Small intestine (tissue), 7 donors: ENCODE data around the gene FHIP2A. TPM values are rescaled to one million over a fixed set of nuclear protein-coding genes. Genes with fewer than 3 reads are reported as not detected.

Experiments
- DNase-seq, 2 donors: peaks; one replicate each; pipeline versions ENCODE4 v3.0.0 to v3.0.0-alpha.2; 2013
- FAIRE-seq: peaks from 2 replicates; lab custom pipeline; 2012; peaks lifted over from hg19 to GRCh38; lab: Jason Lieb, UNC
- H3K27ac ChIP-seq, 3 donors: one replicate each; pipeline ENCODE4 v1.5.1; 2013; ENCODE audit warnings: low read length in 2 of 3, mild to moderate bottlenecking in 2 of 3, control low read depth in 1 of 3, inconsistent platforms in 1 of 3, low read depth in 1 of 3, moderate library complexity in 1 of 3
- H3K27me3 ChIP-seq, 3 donors: one replicate each; pipeline ENCODE4 v1.6.1; 2013; ENCODE audit warnings: low read length in 3 of 3, inconsistent platforms in 1 of 3; ENCODE audit not compliant: control insufficient read depth in 3 of 3, insufficient read depth in 3 of 3
- H3K36me3 ChIP-seq, 3 donors: one replicate each; pipeline ENCODE4 v1.6.1; 2013; ENCODE audit warnings: low read length in 3 of 3, inconsistent platforms in 1 of 3, low read depth in 1 of 3, mild to moderate bottlenecking in 1 of 3, moderate library complexity in 1 of 3; ENCODE audit not compliant: control insufficient read depth in 3 of 3, insufficient read depth in 2 of 3
- H3K4me1 ChIP-seq, 3 donors: one replicate each; pipeline ENCODE4 v1.6.1; 2013; ENCODE audit warnings: low read length in 2 of 3, inconsistent platforms in 1 of 3, low read depth in 1 of 3, mild to moderate bottlenecking in 1 of 3, moderate library complexity in 1 of 3; ENCODE audit not compliant: control insufficient read depth in 3 of 3, insufficient read depth in 2 of 3
- H3K4me3 ChIP-seq, 3 donors: one replicate each; pipeline ENCODE4 v1.5.1; 2013; ENCODE audit warnings: low read length in 3 of 3, control low read depth in 1 of 3, inconsistent platforms in 1 of 3, low read depth in 1 of 3, mild to moderate bottlenecking in 1 of 3, moderate library complexity in 1 of 3
- H3K9me3 ChIP-seq, 2 donors: one replicate each; pipeline ENCODE4 v1.6.1; 2013; ENCODE audit warnings: low read depth in 1 of 2, low read length in 1 of 2; ENCODE audit not compliant: control insufficient read depth in 2 of 2, insufficient read depth in 1 of 2
- WGBS, 3 donors: extraction: QIAGEN DNeasy Blood & Tissue Kit; methylation state at CpG; one replicate each; pipeline ENCODE4 v1.1.7; 2013; 5-methylcytosine and 5-hydroxymethylcytosine counted together
- polyA plus RNA-seq, 4 donors: library from polyadenylated mRNA; stranded (reverse) in 3 of 4; unstranded in 1 of 4; fragments of 200-250 nt in 3 of 4; fragments of 120-200 nt in 1 of 4; gene quantifications; one replicate each; pipeline versions ENCODE4 v1.2.1 to v1.2.3, GENCODE V29; 2013
- donor health status: healthy with polysubstance abuse.
- donor health status: control.
- donor health status: control.
- donor health status: Bipolar disorder and iron deficiency.
- donor health status: healthy.

The FHIP2A gene
- polyA plus RNA-seq, 4 donors, result 4.9 to 14.1 (median 9.6) TPM

DNA sequence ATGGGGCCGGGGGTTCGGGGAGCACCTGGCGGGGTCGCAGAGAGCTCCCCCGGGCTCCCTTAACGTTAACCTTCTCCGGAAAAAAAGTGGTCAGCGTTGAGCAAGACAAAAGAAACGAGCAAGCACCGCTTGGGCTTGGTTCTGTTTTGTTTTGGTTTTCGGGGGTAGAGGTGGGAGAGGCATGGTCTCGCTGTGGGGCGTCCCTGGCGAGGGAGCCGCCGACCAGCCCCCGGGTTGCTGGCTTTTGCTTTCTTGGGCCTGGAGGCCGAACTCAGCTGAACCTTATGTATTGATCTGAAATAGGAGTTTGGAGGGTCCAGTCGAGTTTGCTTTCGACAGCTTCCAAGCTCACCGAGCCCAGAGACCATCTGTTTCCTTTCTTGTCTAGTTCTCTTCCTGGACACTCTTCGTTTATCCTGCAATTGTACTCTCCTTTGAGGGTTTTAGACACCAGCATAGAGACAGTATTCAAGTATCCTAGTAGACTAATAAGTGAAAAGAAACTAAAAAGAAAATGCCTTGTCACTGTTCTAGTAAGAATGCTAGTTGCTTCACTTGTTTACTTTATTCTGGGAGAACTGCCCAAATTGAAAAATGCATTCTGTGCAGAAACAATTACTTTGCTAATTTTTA is 980 bp downstream of the FHIP2A start:
- DNase-seq, result peak; percentile 48 to 71
- Histone ChIP-seq H3K4me3 (peak overlapping the region; percentile 72 to 97 (median 94)), H3K4me1 (peaks cover 0 to 13% (median 7%) of the 10 kb centered on the region in 3 donors), H3K27ac (peak overlapping the region; percentile 74 to 98 (median 97)), H3K36me3 (peaks cover 0 to 3% (median 0%) of the 10 kb centered on the region in 3 donors), H3K9me3 (no peaks in the 10 kb centered on the region), H3K27me3 (peaks cover 0 to 2% (median 0%) of the 10 kb centered on the region in 3 donors)
- no peak for FAIRE-seq
- WGBS, 3 donors, result 1% methylated on average over 22 of the region's 22 CpGs

DNA sequence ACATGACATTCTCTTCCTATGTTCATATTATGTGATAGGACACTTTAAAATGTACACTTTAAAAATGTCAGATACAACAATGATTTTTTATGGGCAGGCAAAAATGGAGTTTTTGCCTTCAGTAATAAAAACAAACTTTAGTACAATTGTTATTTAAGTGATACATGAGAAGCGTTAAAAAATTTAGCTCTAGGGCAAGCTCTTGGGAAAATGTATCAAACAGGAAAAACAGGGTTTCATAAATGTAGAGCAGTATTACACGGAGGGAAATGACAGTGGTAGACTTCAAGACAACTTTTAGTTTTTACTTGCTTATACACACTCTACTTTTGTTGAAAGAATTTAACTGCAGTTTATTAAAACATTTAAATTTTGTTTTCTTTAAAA is 1.5 kb downstream of the FHIP2A start:
- DNase-seq, result no peak
- H3K36me3 ChIP-seq, result peaks cover 0 to 3% (median 0%) of the 10 kb centered on the region in 3 donors
- no peaks in the 10 kb centered on the region for H3K9me3 ChIP-seq
- FAIRE-seq, result no peak
- peak overlapping the region in 1 of 3 donors; percentile 74 for H3K27ac ChIP-seq
- peaks cover 0 to 13% (median 7%) of the 10 kb centered on the region in 3 donors for H3K4me1 ChIP-seq
- peaks cover 0 to 2% (median 0%) of the 10 kb centered on the region in 3 donors for H3K27me3 ChIP-seq
- peak overlapping the region in 2 of 3 donors; percentile 72 to 97 for H3K4me3 ChIP-seq
- WGBS, 3 donors, result 1 to 4% (median 2%) methylated on average over 2 of the region's 2 CpGs

DNA sequence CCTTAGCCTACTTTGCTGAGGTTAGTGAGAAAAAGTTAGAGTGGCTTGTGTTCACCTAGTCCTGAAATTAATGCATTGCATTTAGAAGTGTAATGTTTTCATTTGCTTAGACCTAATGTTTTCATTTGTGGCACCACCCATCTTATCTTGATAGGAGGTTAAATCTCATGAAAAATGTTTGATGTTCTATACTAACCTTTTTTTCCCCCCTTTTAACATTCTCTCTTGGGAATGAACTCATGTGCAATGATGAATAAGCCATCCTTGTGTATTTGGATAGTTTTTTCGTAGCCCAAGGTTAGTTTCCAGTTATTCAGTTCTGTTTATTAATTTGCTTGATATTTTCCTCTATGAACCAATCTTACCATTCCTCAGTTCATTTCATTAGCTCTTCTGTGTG is 2.8 kb downstream of the FHIP2A start:
- no peak for FAIRE-seq
- Histone ChIP-seq H3K9me3 (no peaks in the 10 kb centered on the region), H3K4me1 (peaks cover 0 to 19% (median 8%) of the 10 kb centered on the region in 3 donors), H3K4me3 (no peak overlapping the region), H3K27ac (no peak overlapping the region), H3K36me3 (peaks cover 0 to 3% (median 0%) of the 10 kb centered on the region in 3 donors), H3K27me3 (no peaks in the 10 kb centered on the region)
- WGBS, 3 donors, result 70 to 82% (median 71%) methylated on average over 1 of the region's 1 CpG
- DNase-seq, result no peak

DNA sequence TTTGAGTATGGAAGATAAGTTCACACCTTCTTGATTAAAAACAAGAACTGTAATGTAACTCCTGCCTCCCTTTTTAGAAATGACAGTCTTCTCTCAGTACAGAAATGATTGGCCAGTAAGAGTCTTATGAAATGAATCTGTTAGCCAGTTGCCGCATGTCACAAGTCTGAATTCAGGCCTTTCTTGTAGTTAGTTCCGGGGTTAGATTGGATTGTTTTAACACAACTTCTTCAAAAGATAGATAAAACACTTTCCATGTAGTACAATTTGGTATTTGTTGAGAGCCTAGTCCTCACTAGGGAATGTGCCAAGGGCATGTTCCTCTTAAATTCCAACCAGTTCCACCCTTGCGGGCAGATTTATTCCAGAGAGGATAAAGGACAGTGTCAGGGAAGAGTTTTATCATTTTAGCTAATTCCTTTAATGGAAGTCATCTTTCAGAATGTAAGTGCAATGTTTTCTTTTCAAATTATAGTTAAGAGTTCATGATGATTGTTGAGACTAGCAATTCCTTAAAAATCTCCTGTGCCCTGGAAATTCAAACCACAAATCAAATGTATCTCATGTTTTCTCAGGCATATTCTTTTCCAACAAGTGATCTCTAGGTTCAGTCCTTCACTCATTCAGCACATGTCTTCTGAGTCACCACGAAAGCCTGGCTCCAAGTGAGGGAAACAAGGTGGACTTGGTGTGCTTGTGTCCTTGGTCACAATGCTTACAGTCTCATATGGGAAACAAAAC is 4.1 kb downstream of the FHIP2A start:
- no peaks in the 10 kb centered on the region for H3K9me3 ChIP-seq
- H3K27ac ChIP-seq, result no peak overlapping the region
- peak in 1 of 2 donors; percentile 44 for DNase-seq
- no peaks in the 10 kb centered on the region for H3K27me3 ChIP-seq
- H3K4me3 ChIP-seq, result no peak overlapping the region
- peaks cover 0 to 6% (median 0%) of the 10 kb centered on the region in 3 donors for H3K36me3 ChIP-seq
- no peak for FAIRE-seq
- WGBS, 3 donors, result 75 to 85% (median 85%) methylated on average over 4 of the region's 4 CpGs
- peaks cover 0 to 21% (median 11%) of the 10 kb centered on the region in 3 donors for H3K4me1 ChIP-seq

DNA sequence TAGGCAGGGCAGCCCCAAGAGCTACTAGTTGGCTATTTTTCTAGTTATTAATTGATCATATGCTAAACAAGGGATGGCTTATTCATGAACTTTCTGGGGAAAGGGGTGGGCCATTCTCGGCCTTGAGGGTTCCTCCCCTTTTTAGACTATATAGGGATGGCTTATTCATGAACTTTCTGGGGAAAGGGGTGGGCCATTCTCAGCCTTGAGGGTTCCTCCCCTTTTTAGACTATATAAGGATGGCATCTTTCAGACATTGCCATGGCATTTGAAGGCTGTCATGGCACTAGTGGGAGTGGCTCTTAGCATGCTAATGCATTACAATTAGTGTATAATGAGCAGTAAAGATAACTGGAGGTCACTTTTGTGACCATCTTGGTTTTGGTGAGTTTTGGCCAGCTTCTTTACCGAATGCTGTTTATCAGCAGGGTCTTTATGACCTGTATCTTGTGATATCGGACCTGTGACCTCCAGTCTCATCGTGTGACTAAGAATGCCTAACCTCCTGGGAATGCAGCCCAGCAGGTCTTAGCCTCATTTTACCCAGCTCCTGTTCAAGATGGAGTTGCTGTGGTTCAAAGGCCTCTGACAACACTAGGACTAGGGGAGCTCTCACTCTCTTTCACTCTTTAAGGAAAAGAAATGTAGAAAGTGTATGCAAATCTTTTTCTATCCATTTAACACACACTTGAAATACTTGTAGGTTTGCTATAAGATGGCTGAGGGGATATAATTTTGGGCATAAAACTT is 7.8 kb downstream of the FHIP2A start:
- H3K27ac ChIP-seq, result peak overlapping the region; percentile 18 to 61 (median 55)
- H3K4me1 ChIP-seq, result peaks cover 0 to 14% (median 8%) of the 10 kb centered on the region in 3 donors
- H3K27me3 ChIP-seq, result no peaks in the 10 kb centered on the region
- 34 to 80% (median 55%) methylated on average over 4 of the region's 4 CpGs for WGBS, 3 donors
- no peak for FAIRE-seq
- no peaks in the 10 kb centered on the region for H3K9me3 ChIP-seq
- peak; percentile 7 to 65 for DNase-seq
- peaks cover 0 to 10% (median 4%) of the 10 kb centered on the region in 3 donors for H3K36me3 ChIP-seq
- H3K4me3 ChIP-seq, result no peak overlapping the region

DNA sequence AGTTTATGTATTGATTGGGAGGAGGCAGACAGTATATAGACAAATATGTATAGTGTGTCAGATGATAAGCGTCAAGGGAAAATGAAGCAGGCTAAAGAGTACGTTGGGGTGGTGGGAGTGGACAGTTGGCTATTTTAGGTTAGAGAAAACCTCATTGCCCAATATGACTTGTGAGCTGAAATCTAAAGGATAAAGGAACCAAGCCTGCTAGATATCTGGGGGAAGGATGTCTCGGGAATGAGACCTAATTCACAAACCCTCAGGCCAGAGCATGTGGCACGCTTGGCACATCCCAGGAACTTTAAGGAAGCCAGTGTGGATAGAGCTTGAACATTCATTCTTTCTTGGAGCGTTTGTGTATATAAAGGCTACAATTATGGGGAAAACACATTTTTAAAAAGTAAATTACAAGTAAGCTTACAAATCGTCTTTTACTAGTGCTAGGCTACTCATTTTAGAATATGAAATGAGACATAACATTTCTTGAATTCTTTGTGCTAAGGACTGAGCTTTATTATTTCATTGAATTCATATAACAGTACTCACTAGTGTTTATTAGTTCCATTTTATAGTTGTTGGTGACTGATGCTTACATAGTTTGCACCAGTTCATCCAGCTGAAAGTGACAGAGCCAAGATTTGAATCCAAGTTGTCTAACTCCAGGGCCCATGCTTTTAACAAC is 9.7 kb downstream of the FHIP2A start:
- Histone ChIP-seq H3K4me1 (peaks cover 0 to 8% (median 5%) of the 10 kb centered on the region in 3 donors), H3K27me3 (no peaks in the 10 kb centered on the region), H3K36me3 (peaks cover 2 to 10% (median 7%) of the 10 kb centered on the region in 3 donors), H3K9me3 (no peaks in the 10 kb centered on the region), H3K27ac (no peak overlapping the region), H3K4me3 (no peak overlapping the region)
- 85 to 96% (median 95%) methylated on average over 6 of the region's 6 CpGs for WGBS, 3 donors
- FAIRE-seq (no peak), DNase-seq (no peak)

DNA sequence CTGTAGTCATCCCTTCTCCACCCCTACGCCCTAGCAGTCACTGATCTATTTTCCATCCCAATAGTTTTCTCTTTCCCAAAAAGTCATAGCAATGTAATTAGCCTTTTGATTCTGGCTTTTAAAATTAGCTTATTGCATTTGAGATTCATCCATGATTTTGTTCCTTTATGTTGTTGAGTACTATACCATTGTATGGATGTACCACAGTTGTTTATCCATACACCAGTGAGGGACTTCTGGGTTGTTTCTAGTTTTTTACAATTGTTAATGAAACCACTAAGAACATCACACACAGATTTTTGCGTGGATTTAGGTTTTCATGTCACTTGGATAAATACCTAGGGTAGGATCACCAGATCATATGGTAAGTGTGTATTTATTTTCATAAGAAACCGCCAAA is 16.1 kb downstream of the FHIP2A start:
- no peaks in the 10 kb centered on the region for H3K9me3 ChIP-seq
- WGBS, 3 donors, result 96 to 98% (median 97%) methylated on average over 3 of the region's 3 CpGs
- no peaks in the 10 kb centered on the region for H3K4me1 ChIP-seq
- no peak overlapping the region for H3K27ac ChIP-seq
- no peak for DNase-seq
- no peak overlapping the region for H3K4me3 ChIP-seq
- FAIRE-seq, result no peak
- no peaks in the 10 kb centered on the region for H3K27me3 ChIP-seq
- H3K36me3 ChIP-seq, result peaks cover 10 to 25% (median 24%) of the 10 kb centered on the region in 3 donors
